ENCODE results near the gene PTCH1.

PTCH1 gene

GRCh38 chr9:95409650-95410426 lies 106.9 kb downstream of the PTCH1 start:
- Histone ChIP-seq H3K9me3 (ENCODE audit: control insufficient read depth, low read length) (no peaks in the 10 kb centered on the region), H3K4me3 (ENCODE audit: low read length) (peak overlapping the region; percentile 64), H3K27me3 (replicated peaks; ENCODE audit: control insufficient read depth, insufficient read depth, low read length) (no peaks in the 10 kb centered on the region), H3K9ac (ENCODE audit: low read length) (peak overlapping the region; percentile 54), H3K36me3 (ENCODE audit: control insufficient read depth, insufficient read depth, low read length, severe bottlenecking) (no peaks in the 10 kb centered on the region), H3K4me1 (ENCODE audit: control insufficient read depth, insufficient read depth, low read length) (peaks cover 32% of the 10 kb centered on the region)
- peak; percentile 96 for DNase-seq (ENCODE audit: low read depth)

- DNase-seq (ENCODE audit: low read depth): no peak
- Histone ChIP-seq H3K4me1 (ENCODE audit: control insufficient read depth, insufficient read depth, low read length) (peaks cover 32% of the 10 kb centered on the region), H3K9ac (ENCODE audit: low read length) (no peak overlapping the region), H3K9me3 (ENCODE audit: control insufficient read depth, low read length) (peaks cover 11% of the 10 kb centered on the region), H3K36me3 (ENCODE audit: control insufficient read depth, insufficient read depth, low read length, severe bottlenecking) (no peaks in the 10 kb centered on the region), H3K27me3 (replicated peaks; ENCODE audit: control insufficient read depth, insufficient read depth, low read length) (no peaks in the 10 kb centered on the region), H3K4me3 (ENCODE audit: low read length) (no peak overlapping the region)
Observed at GRCh38 chr9:95407524-95407923, 109.2 kb downstream of the PTCH1 start.

- no peak overlapping the region for H3K9ac ChIP-seq (ENCODE audit: low read length)
- peak; percentile 96 for DNase-seq (ENCODE audit: low read depth)
Observed at GRCh38 chr9:95406121-95406520, 110.7 kb downstream of the PTCH1 start.

GRCh38 chr9:95399261-95399660 lies 117.5 kb downstream of the PTCH1 start:
- no peak overlapping the region for H3K9ac ChIP-seq (ENCODE audit: low read length)
- no peak for DNase-seq (ENCODE audit: low read depth)

More at GRCh38 chr9:95406121-95406520, 110.7 kb downstream of the PTCH1 start:
- Histone ChIP-seq H3K4me3 (ENCODE audit: low read length) (peak overlapping the region; percentile 27), H3K9me3 (ENCODE audit: control insufficient read depth, low read length) (peaks cover 12% of the 10 kb centered on the region), H3K27me3 (replicated peaks; ENCODE audit: control insufficient read depth, insufficient read depth, low read length) (no peaks in the 10 kb centered on the region), H3K36me3 (ENCODE audit: control insufficient read depth, insufficient read depth, low read length, severe bottlenecking) (no peaks in the 10 kb centered on the region), H3K4me1 (ENCODE audit: control insufficient read depth, insufficient read depth, low read length) (peaks cover 32% of the 10 kb centered on the region)

More at GRCh38 chr9:95399261-95399660, 117.5 kb downstream of the PTCH1 start:
- Histone ChIP-seq H3K4me1 (ENCODE audit: control insufficient read depth, insufficient read depth, low read length) (no peaks in the 10 kb centered on the region), H3K9me3 (ENCODE audit: control insufficient read depth, low read length) (peaks cover 21% of the 10 kb centered on the region), H3K4me3 (ENCODE audit: low read length) (no peak overlapping the region), H3K27me3 (replicated peaks; ENCODE audit: control insufficient read depth, insufficient read depth, low read length) (no peaks in the 10 kb centered on the region), H3K36me3 (ENCODE audit: control insufficient read depth, insufficient read depth, low read length, severe bottlenecking) (no peaks in the 10 kb centered on the region)

Measured in adipocyte (in vitro differentiated cells).